ENCODE data around the gene OSM.
A peak's percentile ranks its signal among the peaks of the same experiment; 100 is the strongest.
"Not testable (repeated sequence)": the region's sequence is repeated elsewhere in the genome, so short reads cannot be mapped to it uniquely, and the experiment has no call there.

Gene OSM

DNA sequence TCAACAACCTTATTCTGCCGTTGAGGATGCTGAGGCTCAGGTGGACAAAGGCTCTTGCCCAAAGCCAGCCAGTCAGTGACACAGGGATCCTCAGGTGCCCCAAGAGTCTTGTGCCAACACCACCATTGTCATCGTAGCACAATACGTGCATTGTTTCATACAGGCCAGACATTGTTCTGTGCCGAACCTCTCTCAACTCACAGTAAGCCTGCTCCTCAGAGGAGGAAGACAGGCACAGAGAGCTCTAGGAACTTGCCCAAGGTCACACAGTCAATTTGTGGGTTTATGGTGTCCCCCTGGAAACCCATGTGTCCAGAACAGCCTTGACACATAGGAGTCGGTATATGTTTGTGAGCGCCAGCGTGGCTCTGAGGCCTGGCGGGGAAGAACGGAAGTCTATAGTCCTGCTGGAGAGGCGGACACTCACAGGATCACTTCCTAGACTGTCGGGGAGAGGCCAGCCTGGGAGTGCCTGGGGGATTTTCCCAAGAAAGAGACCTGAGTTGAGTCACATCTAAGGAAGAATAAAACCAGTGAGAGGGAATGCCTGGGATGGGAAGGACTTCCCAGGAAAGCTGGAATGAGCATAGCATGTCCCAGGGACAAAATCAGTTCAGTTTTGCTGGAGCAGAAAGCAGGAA is 40.3 kb downstream of the OSM start:
- Mint-ChIP-seq H3K9me3 (no peaks in the 10 kb centered on the region), H3K4me1 (peaks cover 55% of the 10 kb centered on the region), H3K36me3 (peaks cover 5% of the 10 kb centered on the region), H3K27ac (peak overlapping the region; percentile 38), H3K4me3 (no peak overlapping the region)
- ATAC-seq (no peak), DNase-seq (ENCODE audit: low spot score in 2 of 2) (no peak)

DNA sequence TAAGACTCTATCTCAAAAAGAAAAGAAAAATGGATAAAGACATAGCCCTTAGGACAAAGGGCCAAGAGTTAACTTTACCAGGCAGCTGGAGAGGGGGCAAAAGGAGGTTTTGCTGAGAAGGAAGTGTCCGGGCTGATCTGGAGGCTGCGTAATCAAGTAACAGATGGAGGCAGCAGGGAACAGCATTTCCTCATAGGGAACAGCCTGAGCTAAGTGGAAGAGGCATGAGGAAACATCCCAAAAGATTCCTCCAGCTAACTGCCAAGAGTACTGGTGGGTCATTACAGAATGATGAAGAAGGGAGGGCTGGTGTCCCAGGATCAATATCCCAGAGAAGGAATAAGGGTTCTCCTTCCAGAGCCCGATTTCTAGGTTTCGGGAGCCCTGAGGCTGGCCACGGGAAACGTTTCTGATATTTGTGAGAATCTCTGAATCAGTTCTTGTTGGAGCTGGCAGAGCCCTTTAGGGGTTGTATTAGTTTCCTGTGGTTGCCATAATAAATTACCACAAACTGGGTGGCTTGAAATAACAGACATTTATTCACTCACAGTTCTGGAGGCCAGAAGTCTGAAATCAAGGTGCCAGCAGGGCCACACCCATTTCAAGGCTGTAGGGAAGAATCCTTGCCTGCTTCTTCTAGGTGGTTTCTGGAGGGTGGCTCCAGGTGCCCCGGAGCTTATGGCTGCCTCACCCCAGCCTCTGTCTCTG is 41.3 kb downstream of the OSM start:
- peak overlapping the region; percentile 38 for H3K27ac Mint-ChIP-seq
- DNase-seq (ENCODE audit: low spot score in 2 of 2) (no peak), ATAC-seq (no peak)
- H3K4me1 Mint-ChIP-seq: peaks cover 64% of the 10 kb centered on the region
- H3K9me3 Mint-ChIP-seq: no peaks in the 10 kb centered on the region
- no peak overlapping the region for H3K4me3 Mint-ChIP-seq
- peaks cover 9% of the 10 kb centered on the region for H3K36me3 Mint-ChIP-seq

DNA sequence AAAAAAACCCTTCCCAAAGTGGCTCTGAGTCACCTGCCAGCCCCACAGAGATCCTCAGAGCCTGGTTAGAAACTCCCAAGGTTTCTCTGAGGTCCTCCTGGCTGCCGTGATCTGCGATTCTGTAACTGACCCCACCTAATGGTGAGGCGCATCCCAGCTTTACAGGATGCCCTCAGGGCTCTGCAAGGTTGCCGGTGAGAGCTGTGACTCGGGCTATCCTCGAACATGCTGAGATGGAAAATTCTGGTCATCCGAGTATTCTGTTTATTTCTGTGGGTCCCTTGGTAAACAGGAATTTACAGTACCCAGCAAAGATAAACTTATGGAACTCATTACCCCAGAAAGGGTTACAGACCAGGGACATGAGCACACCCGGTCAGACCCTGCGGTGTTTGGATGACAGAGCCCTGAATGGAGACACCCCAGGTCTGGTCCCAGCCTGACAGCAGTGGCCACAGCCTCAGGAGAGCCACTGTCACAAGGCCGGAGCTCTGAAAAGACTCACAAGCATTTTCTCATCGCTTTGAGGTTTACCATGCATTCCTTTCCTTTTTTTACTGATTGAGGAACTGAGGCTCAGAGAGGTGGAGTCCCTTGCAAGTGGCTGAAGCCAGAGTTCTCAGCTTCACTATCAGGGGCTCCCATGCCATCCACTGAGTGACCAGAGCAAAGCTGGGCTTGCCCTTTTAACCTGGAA is 42.3 kb downstream of the OSM start:
- Mint-ChIP-seq H3K9me3 (no peaks in the 10 kb centered on the region), H3K36me3 (peaks cover 9% of the 10 kb centered on the region), H3K27ac (peak overlapping the region; percentile 80), H3K4me1 (peaks cover 74% of the 10 kb centered on the region), H3K4me3 (no peak overlapping the region)
- DNase-seq (ENCODE audit: low spot score in 2 of 2): no peak
- no peak for ATAC-seq

DNA sequence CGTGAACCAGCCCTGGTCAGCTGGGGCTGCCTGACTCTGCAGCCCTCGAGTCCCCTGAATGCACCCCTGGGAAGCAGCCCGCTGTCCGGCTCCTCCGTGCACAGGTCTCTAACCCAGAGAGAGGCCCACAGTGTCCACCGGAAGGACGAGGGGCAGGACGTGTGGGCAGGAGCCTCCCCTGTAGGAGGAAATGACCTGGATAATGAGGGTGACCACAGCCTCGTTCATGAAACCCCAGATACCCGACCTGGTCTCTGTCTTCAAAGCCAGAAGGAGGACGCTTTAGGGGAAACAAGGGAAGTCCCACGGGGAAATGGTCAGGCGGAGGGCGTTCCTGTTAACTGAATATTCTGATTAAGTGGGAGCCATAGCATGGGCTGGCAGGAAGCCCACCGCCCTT is 43.3 kb downstream of the OSM start:
- H3K36me3 Mint-ChIP-seq: peaks cover 9% of the 10 kb centered on the region
- H3K4me1 Mint-ChIP-seq: peaks cover 69% of the 10 kb centered on the region
- ATAC-seq (no peak), DNase-seq (ENCODE audit: low spot score in 2 of 2) (no peak)
- H3K27ac Mint-ChIP-seq: peak overlapping the region; percentile 80
- peak overlapping the region; percentile 30 for H3K4me3 Mint-ChIP-seq
- H3K9me3 Mint-ChIP-seq: no peaks in the 10 kb centered on the region

DNA sequence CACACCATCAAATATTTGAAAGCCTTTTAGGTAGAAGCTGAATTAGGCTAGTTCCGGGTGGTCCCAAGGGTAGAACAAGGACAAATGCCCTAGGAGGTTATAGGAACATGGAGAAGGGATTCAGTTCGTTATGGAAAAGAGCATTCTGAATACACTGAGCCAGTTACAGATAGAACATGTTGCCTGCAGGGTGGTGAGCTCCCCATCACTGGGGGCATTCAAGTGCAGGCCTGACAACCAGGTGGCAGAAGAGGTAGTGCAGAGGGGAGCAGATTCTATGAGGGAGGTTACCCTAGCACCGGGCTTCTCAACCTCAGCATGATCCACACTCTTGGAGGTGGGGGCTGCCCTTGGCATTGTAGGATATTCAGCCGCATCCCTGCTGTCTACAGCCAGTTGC is 44.3 kb downstream of the OSM start:
- H3K27ac Mint-ChIP-seq: peak overlapping the region; percentile 80
- ATAC-seq: no peak

DNA sequence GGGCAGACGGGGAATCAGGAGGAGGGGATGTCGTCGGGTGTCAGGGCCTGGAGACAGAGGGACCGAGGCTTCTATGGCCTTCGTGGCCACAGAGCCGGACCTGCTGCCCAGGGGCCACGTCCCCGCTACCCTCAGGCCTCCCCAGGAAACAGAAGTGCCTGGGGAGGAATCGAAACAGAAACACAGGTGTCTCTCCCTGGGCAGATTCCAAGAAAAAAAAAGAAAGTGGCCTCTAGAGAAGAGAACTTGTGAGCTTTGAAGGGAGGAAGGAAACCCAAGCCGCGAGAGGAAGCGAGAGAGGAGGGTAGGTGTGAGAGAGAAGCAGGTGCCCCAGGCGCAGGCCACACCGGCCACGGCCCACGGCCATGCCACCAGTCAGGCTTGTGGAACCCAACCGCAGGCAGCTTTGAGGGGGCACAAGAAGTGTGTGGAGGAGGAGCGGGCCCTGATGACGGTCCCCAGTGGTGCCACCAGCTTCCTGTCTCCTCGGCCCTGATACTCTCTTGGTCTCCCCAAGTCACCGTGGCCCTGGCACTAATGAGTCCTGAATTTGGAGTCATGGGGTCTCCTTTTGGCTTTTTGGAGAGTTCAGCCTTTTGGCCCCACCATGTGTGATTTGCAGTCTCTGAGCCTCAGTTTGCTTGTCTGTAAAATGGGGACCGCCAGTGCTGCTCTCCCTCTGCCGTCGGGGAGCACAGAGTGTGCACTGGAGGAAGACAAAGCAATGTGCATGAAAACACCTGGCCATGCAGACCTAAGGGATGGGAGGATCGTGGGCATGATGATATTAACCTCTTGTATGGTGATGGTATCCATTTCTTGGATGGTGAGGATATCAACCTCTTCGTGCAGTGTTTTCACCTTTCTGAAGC is 45.3 kb downstream of the OSM start:
- DNase-seq (ENCODE audit: low spot score in 2 of 2): peak; percentile 43 to 73
- Mint-ChIP-seq H3K9me3 (no peaks in the 10 kb centered on the region), H3K4me3 (peak overlapping the region; percentile 63), H3K4me1 (peaks cover 69% of the 10 kb centered on the region), H3K36me3 (peaks cover 9% of the 10 kb centered on the region), H3K27ac (peak overlapping the region; percentile 71)
- peak; percentile 83 for ATAC-seq

More for the DNA sequence above, 44.3 kb downstream of the OSM start:
- peaks cover 9% of the 10 kb centered on the region for H3K36me3 Mint-ChIP-seq
- DNase-seq (ENCODE audit: low spot score in 2 of 2): no peak
- no peak overlapping the region for H3K4me3 Mint-ChIP-seq
- no peaks in the 10 kb centered on the region for H3K9me3 Mint-ChIP-seq
- peaks cover 73% of the 10 kb centered on the region for H3K4me1 Mint-ChIP-seq

DNA sequence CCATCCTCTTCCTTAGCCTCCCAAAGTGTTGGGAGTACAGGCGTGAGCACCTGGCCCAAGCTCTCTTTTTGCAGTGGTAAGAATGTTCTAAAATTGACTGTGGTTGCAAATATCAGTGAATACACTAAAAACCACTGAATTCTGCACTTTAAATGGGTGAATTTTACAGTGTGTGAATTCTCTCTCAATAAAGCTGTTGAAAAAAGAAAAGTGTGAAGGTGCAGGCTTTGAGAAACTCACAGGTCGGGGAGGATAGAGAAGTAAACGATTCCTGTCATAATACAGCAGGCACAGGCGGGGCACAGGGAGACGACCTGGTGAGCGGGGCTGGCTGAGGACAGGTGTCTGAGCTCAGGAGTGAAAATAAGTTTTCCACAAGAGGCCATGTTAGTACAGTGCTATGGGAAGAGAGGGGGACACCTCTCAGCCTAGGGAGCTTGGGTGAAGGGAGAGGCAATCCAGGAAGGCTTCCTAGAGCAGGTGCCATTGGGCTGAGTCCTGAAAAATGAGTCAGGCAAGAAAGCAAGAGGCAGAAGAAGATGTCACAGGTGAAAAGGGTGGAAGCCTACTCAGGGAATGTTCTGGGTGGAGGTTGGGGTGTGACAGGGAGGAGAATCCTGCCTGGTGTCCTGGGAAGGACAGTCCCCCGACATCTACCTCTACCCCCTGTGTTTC is 46.2 kb downstream of the OSM start:
- H3K27ac Mint-ChIP-seq: peak overlapping the region; percentile 71
- H3K9me3 Mint-ChIP-seq: no peaks in the 10 kb centered on the region
- peaks cover 60% of the 10 kb centered on the region for H3K4me1 Mint-ChIP-seq
- DNase-seq (ENCODE audit: low spot score in 2 of 2) (no peak), ATAC-seq (no peak)
- H3K36me3 Mint-ChIP-seq: peaks cover 9% of the 10 kb centered on the region
- H3K4me3 Mint-ChIP-seq: peak overlapping the region; percentile 63

DNA sequence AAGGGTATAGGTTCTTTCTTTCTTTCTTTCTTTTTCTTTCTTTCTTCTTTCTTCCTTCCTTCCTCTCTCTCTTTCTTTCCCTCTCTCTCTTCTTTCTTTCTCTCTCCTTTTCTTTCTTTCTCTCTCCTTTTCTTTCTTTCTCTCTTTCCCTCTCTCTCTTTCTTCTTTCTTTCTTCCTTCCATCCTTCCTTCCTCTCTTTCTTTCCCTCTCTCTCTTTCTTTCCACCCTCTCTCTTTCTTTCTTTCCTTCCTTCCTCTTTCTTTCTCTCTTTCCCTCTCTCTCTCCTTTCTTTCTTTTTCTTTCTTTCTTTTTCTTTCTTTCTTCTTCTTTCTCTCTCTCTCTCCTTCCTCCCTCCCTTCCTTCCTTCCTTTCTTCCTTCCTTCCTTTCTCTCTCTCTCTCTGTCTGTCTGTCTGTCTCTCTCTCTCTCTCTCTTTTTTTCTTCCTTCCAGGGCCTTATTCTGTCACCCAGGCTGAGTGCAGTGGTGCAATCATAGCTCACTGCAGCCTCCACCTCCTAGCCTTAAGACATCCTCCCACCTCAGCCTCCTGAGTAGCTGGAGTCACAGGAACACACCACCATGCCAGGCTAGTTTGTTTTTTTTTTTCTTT is 46.9 kb downstream of the OSM start:
- no peak for DNase-seq (ENCODE audit: low spot score in 2 of 2)
- peak overlapping the region; percentile 71 for H3K27ac Mint-ChIP-seq
- H3K9me3 Mint-ChIP-seq: no peaks in the 10 kb centered on the region
- no peak for ATAC-seq
- H3K4me1 Mint-ChIP-seq: peaks cover 53% of the 10 kb centered on the region
- H3K4me3 Mint-ChIP-seq: no peak overlapping the region
- H3K36me3 Mint-ChIP-seq: peaks cover 4% of the 10 kb centered on the region

DNA sequence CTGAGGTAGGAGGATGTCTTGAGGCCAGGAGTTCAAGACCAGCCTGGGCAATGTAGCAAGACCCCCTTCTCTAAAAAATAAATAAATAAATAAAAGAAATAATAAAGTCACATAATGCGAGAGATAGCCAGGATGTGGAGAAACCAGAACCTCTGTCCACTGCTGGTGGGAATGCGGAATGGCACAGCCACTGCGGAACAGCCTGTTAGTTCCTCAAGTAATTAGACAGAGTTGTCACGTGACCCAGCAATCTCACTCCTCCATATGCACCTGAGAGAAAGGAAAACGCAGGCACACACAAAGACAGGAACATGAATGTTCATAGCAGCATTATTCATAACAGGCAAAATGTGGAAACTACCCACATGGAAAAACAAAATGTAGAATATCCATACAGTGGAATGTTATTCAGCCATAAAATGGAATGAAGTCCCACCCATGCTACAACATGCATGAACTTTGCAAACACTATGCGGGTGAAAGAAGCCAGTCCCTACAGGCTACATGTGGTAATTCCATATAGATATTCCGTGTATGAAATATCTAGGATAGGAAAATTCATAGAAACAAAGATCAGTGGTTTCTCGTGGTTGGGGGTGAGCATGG is 47.5 kb downstream of the OSM start:
- Mint-ChIP-seq H3K4me1 (peaks cover 49% of the 10 kb centered on the region), H3K36me3 (peaks cover 4% of the 10 kb centered on the region), H3K9me3 (no peaks in the 10 kb centered on the region), H3K4me3 (no peak overlapping the region), H3K27ac (peak overlapping the region; percentile 71)
- DNase-seq (ENCODE audit: low spot score in 2 of 2) (no peak), ATAC-seq (no peak)

DNA sequence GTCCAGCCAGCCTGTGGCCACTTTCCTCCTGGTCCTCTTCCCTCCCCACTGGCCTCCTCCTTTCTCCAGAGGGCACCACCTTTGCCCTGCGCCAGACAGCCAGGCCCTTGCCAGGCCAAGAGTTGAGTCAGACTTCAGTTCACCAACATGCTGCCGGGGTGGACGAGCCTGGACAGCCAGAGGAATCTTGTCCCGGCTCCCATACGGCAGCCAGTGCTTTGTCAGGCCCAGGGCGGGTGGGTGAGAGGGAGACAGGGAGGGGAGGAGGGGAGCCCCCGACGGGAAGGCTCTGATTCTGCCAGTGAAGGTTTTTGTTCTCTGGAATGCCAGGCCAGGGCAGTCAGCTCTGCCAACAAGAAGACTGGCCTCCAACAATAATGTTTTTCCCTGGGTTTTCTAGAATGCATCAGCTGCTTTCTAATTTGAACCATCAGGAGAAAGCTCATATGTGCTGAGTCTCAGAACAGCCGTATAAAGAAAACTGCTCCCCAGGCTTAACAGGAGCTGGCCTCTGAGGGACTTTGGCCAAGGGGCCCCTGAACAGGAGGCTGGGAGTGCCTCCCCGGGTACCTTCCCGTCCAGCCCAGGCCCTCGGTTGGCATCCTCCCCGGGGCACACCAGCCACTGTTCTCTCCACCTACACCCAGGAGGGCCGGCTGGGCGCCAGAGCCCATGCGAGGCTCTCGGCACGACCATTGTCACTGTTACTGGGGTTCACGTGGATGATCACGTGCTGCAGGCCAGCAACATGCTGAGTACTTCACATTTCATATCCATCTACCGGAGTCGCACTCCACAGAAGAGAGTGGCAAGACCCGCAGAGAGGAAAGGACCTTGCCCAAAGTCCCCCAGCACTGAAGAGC is 48.7 kb downstream of the OSM start:
- DNase-seq (ENCODE audit: low spot score in 2 of 2) (no peak), ATAC-seq (no peak)
- Mint-ChIP-seq H3K4me3 (no peak overlapping the region), H3K4me1 (peaks cover 43% of the 10 kb centered on the region), H3K27ac (no peak overlapping the region), H3K36me3 (peaks cover 4% of the 10 kb centered on the region), H3K9me3 (no peaks in the 10 kb centered on the region)

DNA sequence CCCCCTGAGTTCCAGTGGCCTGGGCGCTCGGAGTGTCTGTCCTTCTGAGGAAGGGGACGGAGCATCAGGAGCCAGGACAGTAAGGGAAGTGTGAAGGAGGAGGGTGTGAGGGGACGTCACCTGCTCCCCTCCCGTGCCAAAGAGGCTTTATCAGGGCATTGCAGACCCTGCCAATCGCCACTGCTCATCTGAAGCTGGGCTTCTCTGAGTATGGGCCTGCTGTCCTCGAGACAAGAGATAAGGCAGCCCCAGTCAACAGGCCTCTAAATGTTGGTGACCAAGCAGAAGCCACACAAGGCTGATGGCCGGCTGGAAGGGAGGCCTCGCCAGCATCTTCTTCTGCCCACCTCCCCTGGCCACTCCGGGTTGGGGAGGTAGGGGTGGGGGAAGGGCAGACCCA is 49.9 kb downstream of the OSM start:
- DNase-seq (ENCODE audit: low spot score in 2 of 2) (no peak), ATAC-seq (no peak)
- peaks cover 4% of the 10 kb centered on the region for H3K36me3 Mint-ChIP-seq
- H3K9me3 Mint-ChIP-seq: no peaks in the 10 kb centered on the region
- H3K27ac Mint-ChIP-seq: peak overlapping the region; percentile 64
- peaks cover 41% of the 10 kb centered on the region for H3K4me1 Mint-ChIP-seq
- H3K4me3 Mint-ChIP-seq: no peak overlapping the region

DNA sequence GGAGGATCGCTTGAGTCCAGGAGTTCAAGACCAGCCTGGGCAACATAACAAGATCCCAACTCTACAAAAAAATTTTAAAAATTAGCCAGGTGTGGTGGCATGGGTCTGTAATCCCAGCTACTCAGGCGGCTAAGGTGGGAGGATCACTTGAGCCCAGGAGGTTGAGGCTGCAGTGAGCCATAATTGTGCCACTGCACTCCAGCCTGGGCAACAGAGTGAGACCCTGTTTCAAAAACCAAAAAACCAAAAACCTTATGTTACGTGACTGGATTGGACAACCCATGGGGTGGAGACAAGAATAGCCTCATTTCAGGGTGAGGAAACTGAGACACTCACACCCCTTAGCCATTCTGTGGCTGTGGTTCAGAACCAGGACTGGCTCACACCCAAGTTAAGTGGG is 50.4 kb downstream of the OSM start:
- H3K36me3 Mint-ChIP-seq; ATAC-seq; H3K9me3 Mint-ChIP-seq; H3K4me3 Mint-ChIP-seq; DNase-seq (ENCODE audit: low spot score in 2 of 2): not testable (repeated sequence)
- Mint-ChIP-seq H3K27ac (peak overlapping the region; percentile 64), H3K4me1 (peaks cover 37% of the 10 kb centered on the region)

DNA sequence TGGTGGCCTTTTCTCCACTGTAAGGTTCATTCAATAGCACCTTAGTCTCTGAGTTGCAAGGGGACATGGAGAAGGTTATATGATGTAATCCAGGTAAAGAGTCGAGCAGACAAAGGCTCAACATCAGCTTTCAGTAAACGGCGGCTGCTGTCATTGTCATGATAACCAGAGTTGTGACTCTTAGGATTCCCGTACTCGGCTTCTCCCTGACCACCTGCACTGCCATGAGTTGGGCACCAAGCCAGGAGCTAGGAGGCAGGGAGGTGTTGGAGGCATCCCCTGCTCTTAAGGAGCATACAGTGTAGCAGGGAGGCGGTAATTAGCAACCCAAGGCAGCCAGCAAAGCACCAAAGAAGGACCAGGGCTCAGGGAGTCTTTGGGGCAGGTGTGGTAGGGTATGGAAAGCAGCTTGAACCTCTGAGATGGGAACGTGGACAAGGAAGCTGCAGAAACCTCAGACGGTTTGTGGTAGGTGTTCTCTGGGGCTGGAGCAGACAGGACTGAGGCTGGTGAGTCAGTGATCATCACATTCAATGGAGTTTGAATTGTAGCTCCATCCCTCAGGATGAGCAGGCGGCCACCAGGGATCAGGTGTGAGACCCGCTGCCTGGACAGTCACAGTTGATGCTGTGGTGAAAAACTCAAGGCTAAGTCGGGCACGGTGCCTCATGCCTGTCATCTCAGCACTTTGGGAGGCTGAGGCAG is 51.8 kb downstream of the OSM start:
- H3K4me1 Mint-ChIP-seq: peaks cover 22% of the 10 kb centered on the region
- DNase-seq (ENCODE audit: low spot score in 2 of 2) (no peak), ATAC-seq (no peak)
- H3K4me3 Mint-ChIP-seq: no peak overlapping the region
- no peaks in the 10 kb centered on the region for H3K9me3 Mint-ChIP-seq
- no peaks in the 10 kb centered on the region for H3K36me3 Mint-ChIP-seq
- peak overlapping the region; percentile 30 for H3K27ac Mint-ChIP-seq
